GM06990 (cell line): ENCODE measurements around the gene SPOP.

Experiments
- DNase-seq: peaks from one replicate; pipeline ENCODE4 v3.0.0-alpha.2; 2011; ENCODE audit not compliant: insufficient read length; ENCODE audit errors: extremely low read depth
- H3K27me3 ChIP-seq: replicated peaks from 2 replicates; pipeline ENCODE4 v1.6.0; 2011; ENCODE audit warnings: low read length; ENCODE audit not compliant: control insufficient read depth, insufficient read depth
- H3K36me3 ChIP-seq: 2 replicates; pipeline ENCODE4 v1.5.1; 2011; ENCODE audit warnings: low read length; ENCODE audit not compliant: control insufficient read depth, insufficient read depth
- H3K4me3 ChIP-seq: replicated peaks from 2 replicates; pipeline ENCODE4 v1.5.1; 2011; ENCODE audit warnings: low read depth, mild to moderate bottlenecking, control low read depth, low read length
- CTCF ChIP-seq: IDR thresholded peaks from 2 replicates; pipeline ENCODE4 v1.5.1; 2011; ENCODE audit warnings: low read length, control low read depth, mild to moderate bottlenecking, inconsistent platforms; ENCODE audit not compliant: insufficient read depth, poor library complexity, severe bottlenecking

SPOP gene

GRCh38 chr17:49576917-49577649 is 100.8 kb downstream of the SPOP start:
- H3K4me3 ChIP-seq, result peak overlapping the region; percentile 61
- no peaks in the 10 kb centered on the region for H3K36me3 ChIP-seq
- TF ChIP-seq CTCF, result no peak
- no peak for DNase-seq
- peaks cover 2% of the 10 kb centered on the region; the same call in 1 of the 2 replicates for H3K27me3 ChIP-seq

GRCh38 chr17:49576088-49576916 is 101.6 kb downstream of the SPOP start:
- Histone ChIP-seq H3K27me3 (peaks cover 2% of the 10 kb centered on the region; the same call in 1 of the 2 replicates), H3K36me3 (no peaks in the 10 kb centered on the region), H3K4me3 (peak overlapping the region; percentile 61)
- TF ChIP-seq CTCF, result no peak
- no peak for DNase-seq

GRCh38 chr17:49575679-49576087 is 102.2 kb downstream of the SPOP start, which contains the start of gene NXPH3:
Gene NXPH3 (plus strand): TSS chr17:49575871. CDS start chr17:49576220, 349 bp downstream.
- H3K27me3 ChIP-seq, result peaks cover 2% of the 10 kb centered on the region; the same call in 1 of the 2 replicates
- no peak for TF ChIP-seq CTCF
- peak within 1 kb of the TSS; percentile 61 for H3K4me3 ChIP-seq
- no peaks in the 10 kb centered on the region for H3K36me3 ChIP-seq
- no peak for DNase-seq

- TF ChIP-seq CTCF, result no peak
- H3K4me3 ChIP-seq, result peak overlapping the region; percentile 29
- H3K27me3 ChIP-seq, result peaks cover 2% of the 10 kb centered on the region; the same call in 1 of the 2 replicates
- H3K36me3 ChIP-seq, result no peaks in the 10 kb centered on the region
- no peak for DNase-seq
Measured at GRCh38 chr17:49574945-49575678, 102.8 kb downstream of the SPOP start.

- Histone ChIP-seq H3K36me3 (no peaks in the 10 kb centered on the region), H3K27me3 (peaks cover 2% of the 10 kb centered on the region; the same call in 1 of the 2 replicates), H3K4me3 (no peak overlapping the region)
- DNase-seq, result no peak
- TF ChIP-seq CTCF, result no peak
Measured at GRCh38 chr17:49574323-49574781, 103.5 kb downstream of the SPOP start.
